HL-60/S4 treated with retinoic acid at 250 ng/mL for 4 days and 3 days (cell line): ENCODE results near the gene TRIAP1.

Experiments used
- in situ Hi-C: fragments of 300-500 bp; cut with MboI; formaldehyde crosslinking; loops from 2 replicates; pipeline ENCODE4 v1.7.0; 2022; ENCODE audit warnings: low sequenced_read_pairs

Gene TRIAP1

GRCh38 chr12:120432772-120433525 is 13.2 kb downstream of the TRIAP1 start:
- in situ Hi-C loops = no loop called here

- in situ Hi-C loops = no loop called here
These were observed 16.8 kb downstream of the TRIAP1 start for GRCh38 chr12:120429368-120429767.

- in situ Hi-C loops = no loop called here
These were observed 17.5 kb downstream of the TRIAP1 start for GRCh38 chr12:120428597-120429229.

- in situ Hi-C loops = no loop called here
These were observed 20.4 kb downstream of the TRIAP1 start for GRCh38 chr12:120425797-120426196.

- in situ Hi-C loops = no loop called here
These were observed 23.2 kb downstream of the TRIAP1 start for GRCh38 chr12:120422892-120423456.

- in situ Hi-C loops = no loop called here
These were observed 24.5 kb downstream of the TRIAP1 start for GRCh38 chr12:120421701-120422100.

- in situ Hi-C loops = no loop called here
These were observed 28.1 kb downstream of the TRIAP1 start for GRCh38 chr12:120417917-120418580.

GRCh38 chr12:120416490-120417216 is 29.5 kb downstream of the TRIAP1 start:
- in situ Hi-C loops = no loop called here

- in situ Hi-C loops = no loop called here
These were observed 32.1 kb downstream of the TRIAP1 start for GRCh38 chr12:120413901-120414695.

- in situ Hi-C loops = no loop called here
These were observed 33.8 kb downstream of the TRIAP1 start for GRCh38 chr12:120412421-120412820.

- in situ Hi-C loops = no loop called here
These were observed 37.4 kb downstream of the TRIAP1 start for GRCh38 chr12:120408771-120409170.

GRCh38 chr12:120406553-120406952 is 39.6 kb downstream of the TRIAP1 start:
- in situ Hi-C loops = no loop called here

- in situ Hi-C loops = no loop called here
These were observed 40.1 kb downstream of the TRIAP1 start for GRCh38 chr12:120406069-120406468.

GRCh38 chr12:120404271-120404670 is 41.9 kb downstream of the TRIAP1 start:
- in situ Hi-C loops = no loop called here

GRCh38 chr12:120403869-120404268 is 42.3 kb downstream of the TRIAP1 start:
- in situ Hi-C loops = no loop called here

GRCh38 chr12:120402217-120402616 is 44.0 kb downstream of the TRIAP1 start:
- in situ Hi-C loops = no loop called here

GRCh38 chr12:120399531-120399930 is 46.7 kb downstream of the TRIAP1 start:
- in situ Hi-C loops = no loop called here

GRCh38 chr12:120397824-120398540 is 48.2 kb downstream of the TRIAP1 start:
- in situ Hi-C loops = no loop called here
